Measurements from ENCODE around the gene SRMS.

The SRMS gene

DNA sequence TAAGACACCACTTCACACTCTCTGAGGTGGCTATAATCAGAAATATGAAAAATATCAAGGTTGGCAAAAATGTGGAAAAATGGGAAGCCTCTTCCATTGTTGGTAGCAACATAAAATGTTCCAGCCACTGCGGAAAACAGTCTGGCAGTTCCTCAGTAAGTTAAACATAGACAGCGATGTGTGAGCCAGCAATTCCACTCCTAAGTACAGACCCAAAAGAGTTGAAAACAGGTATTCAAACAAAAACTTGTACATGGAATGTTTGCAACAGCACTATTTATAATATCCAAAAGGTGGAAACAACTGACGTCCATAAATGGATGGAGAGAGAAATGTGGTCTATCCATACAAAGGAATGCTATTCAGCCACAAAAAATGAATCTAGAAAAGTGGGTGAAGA, 34.3 kb downstream of the SRMS start:
- Histone ChIP-seq H3K9ac (ENCODE audit: insufficient read length) (no peak overlapping the region), H3K4me3 (no peak overlapping the region), H3K36me3 (ENCODE audit: insufficient read depth, low read length) (no peaks in the 10 kb centered on the region), H3K9me3 (ENCODE audit: low read depth, low read length) (no peaks in the 10 kb centered on the region), H3K27ac (no peak overlapping the region)
- no peak for DNase-seq (ENCODE audit: low read depth, low spot score)
- TF ChIP-seq FOXP2 (optimal IDR thresholded peaks at IDR 0.05; ENCODE audit: control extremely low read depth, extremely low read length, insufficient read depth): no peak
- no peak for TF ChIP-seq EZH2 (IDR thresholded peaks at IDR 0.05)
- no peak for TF ChIP-seq POLR2AphosphoS5 (IDR thresholded peaks at IDR 0.05; ENCODE audit: borderline replicate concordance, low read depth, low read length)

DNA sequence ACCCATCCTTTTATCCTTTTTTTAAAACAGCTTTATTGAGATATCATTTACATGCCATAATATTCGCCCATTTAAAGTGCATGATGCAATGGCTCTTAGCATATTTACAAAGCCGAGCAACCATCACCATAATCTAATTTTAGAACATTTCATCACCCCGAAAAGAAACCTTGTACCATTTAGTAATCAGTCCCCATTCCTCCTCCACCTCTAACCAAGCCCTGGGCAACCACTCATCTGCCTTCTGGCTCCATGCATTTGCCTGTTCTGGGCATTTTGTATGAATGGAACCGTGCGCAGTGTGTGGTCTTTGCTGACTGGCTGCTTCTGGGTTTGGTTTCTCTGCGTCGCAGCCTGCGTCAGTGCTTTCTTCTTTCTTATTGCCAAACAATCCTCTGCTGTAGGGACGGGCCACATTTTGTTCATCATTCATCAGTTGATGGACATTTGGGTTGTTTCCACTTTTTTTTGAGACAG, 38.4 kb downstream of the SRMS start:
- no peak for TF ChIP-seq FOXP2 (optimal IDR thresholded peaks at IDR 0.05; ENCODE audit: control extremely low read depth, extremely low read length, insufficient read depth)
- TF ChIP-seq POLR2AphosphoS5 (IDR thresholded peaks at IDR 0.05; ENCODE audit: borderline replicate concordance, low read depth, low read length): no peak
- no peak for TF ChIP-seq EZH2 (IDR thresholded peaks at IDR 0.05)
- DNase-seq (ENCODE audit: low read depth, low spot score): no peak
- Histone ChIP-seq H3K4me3 (no peak overlapping the region), H3K36me3 (ENCODE audit: insufficient read depth, low read length) (no peaks in the 10 kb centered on the region), H3K27ac (no peak overlapping the region), H3K9me3 (ENCODE audit: low read depth, low read length) (no peaks in the 10 kb centered on the region), H3K9ac (ENCODE audit: insufficient read length) (no peak overlapping the region)

DNA sequence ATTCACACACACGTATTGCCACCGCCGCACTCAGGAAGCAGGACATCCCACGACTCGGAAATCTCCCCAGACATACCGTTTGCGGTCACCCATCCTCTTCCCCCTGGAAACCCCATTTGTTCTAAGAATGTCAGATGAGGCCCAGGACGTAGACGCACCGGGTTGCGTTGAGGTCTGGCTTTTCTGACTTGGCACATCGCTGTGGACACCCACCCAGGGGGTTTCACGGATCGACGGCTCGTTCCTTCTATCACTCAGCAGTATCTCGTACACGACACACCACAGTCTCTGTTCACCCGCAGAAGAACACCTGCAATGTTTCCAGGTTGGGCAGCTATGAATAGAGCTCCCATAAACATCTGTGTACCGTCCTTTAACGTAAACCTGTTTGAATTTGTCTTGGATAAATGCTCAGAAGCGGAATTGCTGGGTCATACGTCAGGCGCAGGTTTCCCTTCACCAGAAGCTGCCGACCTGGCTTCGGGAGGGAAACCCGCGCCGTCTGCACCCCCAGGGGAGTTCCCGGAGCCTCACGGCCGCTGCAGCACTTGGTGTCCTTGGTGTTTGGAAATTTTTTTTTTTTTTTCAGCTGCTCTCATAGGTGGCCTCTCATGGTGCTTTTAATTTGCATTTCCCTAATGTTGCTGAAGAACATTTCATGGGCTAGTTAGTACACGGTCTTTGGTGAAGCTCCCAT, 39.3 kb downstream of the SRMS start:
- Histone ChIP-seq H3K9me3 (ENCODE audit: low read depth, low read length) (no peaks in the 10 kb centered on the region), H3K9ac (ENCODE audit: insufficient read length) (no peak overlapping the region), H3K4me3 (no peak overlapping the region), H3K36me3 (ENCODE audit: insufficient read depth, low read length) (no peaks in the 10 kb centered on the region), H3K27ac (no peak overlapping the region)
- DNase-seq (ENCODE audit: low read depth, low spot score): no peak
- TF ChIP-seq POLR2AphosphoS5 (IDR thresholded peaks at IDR 0.05; ENCODE audit: borderline replicate concordance, low read depth, low read length) (no peak), EZH2 (IDR thresholded peaks at IDR 0.05) (no peak), FOXP2 (optimal IDR thresholded peaks at IDR 0.05; ENCODE audit: control extremely low read depth, extremely low read length, insufficient read depth) (no peak)

DNA sequence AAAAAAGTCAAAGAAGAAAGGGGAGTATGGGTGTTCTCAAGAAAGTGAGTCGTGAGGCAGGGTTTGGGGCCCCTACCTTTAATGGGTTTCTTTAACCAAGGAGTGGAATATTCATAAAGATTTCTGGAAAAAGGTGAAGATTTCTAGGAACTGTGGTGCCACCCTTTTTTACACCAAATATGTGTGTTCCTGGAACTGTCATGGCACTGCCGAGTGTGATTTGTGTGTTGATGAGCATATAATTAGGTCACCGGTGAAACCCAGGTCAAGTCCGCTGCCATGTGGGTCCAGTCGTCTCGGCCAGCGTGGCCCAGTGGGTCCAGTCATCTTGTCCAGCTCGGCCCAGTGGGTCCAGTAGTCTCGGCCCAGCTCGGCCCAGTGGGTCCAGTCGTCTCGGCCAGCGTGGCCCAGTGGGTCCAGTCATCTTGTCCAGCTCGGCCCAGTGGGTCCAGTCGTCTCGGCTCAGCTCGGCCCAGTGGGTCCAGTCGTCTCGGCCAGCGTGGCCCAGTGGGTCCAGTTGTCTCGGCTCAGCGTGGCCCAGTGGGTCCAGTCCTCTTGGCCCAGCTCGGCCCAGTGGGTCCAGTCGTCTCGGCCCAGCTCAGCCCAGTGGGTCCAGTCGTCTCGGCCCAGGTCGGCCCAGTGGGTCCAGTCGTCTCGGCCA, 40.3 kb downstream of the SRMS start:
- no peak for DNase-seq (ENCODE audit: low read depth, low spot score)
- Histone ChIP-seq H3K36me3 (ENCODE audit: insufficient read depth, low read length) (no peaks in the 10 kb centered on the region), H3K27ac (no peak overlapping the region), H3K9me3 (ENCODE audit: low read depth, low read length) (no peaks in the 10 kb centered on the region), H3K9ac (ENCODE audit: insufficient read length) (no peak overlapping the region), H3K4me3 (no peak overlapping the region)
- no peak for TF ChIP-seq POLR2AphosphoS5 (IDR thresholded peaks at IDR 0.05; ENCODE audit: borderline replicate concordance, low read depth, low read length)
- no peak for TF ChIP-seq FOXP2 (optimal IDR thresholded peaks at IDR 0.05; ENCODE audit: control extremely low read depth, extremely low read length, insufficient read depth)
- no peak for TF ChIP-seq EZH2 (IDR thresholded peaks at IDR 0.05)

DNA sequence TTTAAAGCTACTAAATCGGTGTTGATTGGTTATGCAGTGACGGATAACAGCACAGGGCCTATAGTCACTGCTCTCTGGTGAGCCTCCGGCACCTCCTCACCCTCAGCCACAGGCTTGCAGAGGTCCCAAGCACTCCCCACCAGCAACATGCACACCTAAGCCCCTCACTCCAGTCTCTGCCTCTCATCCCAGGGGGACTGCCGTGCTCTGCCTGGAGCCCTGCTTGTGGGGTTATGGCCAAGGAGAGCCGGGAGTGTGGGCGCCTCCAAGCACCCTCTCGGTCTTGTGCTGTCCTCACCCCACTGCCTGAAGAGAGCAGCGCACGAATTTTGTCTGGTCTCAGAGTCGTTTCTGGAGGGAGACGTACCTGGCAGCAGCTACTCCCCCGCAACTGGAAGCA, 41.8 kb downstream of the SRMS start:
- Histone ChIP-seq H3K27ac (no peak overlapping the region), H3K9ac (ENCODE audit: insufficient read length) (no peak overlapping the region), H3K36me3 (ENCODE audit: insufficient read depth, low read length) (no peaks in the 10 kb centered on the region), H3K9me3 (ENCODE audit: low read depth, low read length) (no peaks in the 10 kb centered on the region), H3K4me3 (no peak overlapping the region)
- TF ChIP-seq EZH2 (IDR thresholded peaks at IDR 0.05): no peak
- no peak for TF ChIP-seq POLR2AphosphoS5 (IDR thresholded peaks at IDR 0.05; ENCODE audit: borderline replicate concordance, low read depth, low read length)
- TF ChIP-seq FOXP2 (optimal IDR thresholded peaks at IDR 0.05; ENCODE audit: control extremely low read depth, extremely low read length, insufficient read depth): no peak
- DNase-seq (ENCODE audit: low read depth, low spot score): no peak

DNA sequence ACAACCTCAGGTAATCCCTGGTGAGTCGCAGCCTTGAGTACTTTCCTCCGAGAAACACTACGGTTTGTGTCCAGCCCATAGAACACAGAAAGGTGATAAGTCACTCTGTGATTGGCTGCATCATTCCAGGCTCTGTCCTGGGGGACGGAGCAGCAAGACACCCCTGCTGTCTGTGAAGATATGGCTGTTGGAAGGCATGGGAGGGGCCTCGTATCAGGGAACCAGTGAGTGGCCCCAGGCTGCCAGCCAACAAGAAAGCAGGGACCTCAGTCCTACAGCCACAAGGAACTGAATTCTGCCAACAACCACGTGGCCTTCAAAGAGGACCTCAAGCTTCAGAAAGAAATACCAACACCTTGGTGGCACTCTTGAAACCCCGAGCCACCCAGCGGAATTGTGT, 42.3 kb downstream of the SRMS start:
- DNase-seq (ENCODE audit: low read depth, low spot score): no peak
- Histone ChIP-seq H3K36me3 (ENCODE audit: insufficient read depth, low read length) (no peaks in the 10 kb centered on the region), H3K9ac (ENCODE audit: insufficient read length) (no peak overlapping the region), H3K4me3 (no peak overlapping the region), H3K27ac (no peak overlapping the region), H3K9me3 (ENCODE audit: low read depth, low read length) (no peaks in the 10 kb centered on the region)
- TF ChIP-seq POLR2AphosphoS5 (IDR thresholded peaks at IDR 0.05; ENCODE audit: borderline replicate concordance, low read depth, low read length): no peak
- no peak for TF ChIP-seq FOXP2 (optimal IDR thresholded peaks at IDR 0.05; ENCODE audit: control extremely low read depth, extremely low read length, insufficient read depth)
- TF ChIP-seq EZH2 (IDR thresholded peaks at IDR 0.05): no peak

DNA sequence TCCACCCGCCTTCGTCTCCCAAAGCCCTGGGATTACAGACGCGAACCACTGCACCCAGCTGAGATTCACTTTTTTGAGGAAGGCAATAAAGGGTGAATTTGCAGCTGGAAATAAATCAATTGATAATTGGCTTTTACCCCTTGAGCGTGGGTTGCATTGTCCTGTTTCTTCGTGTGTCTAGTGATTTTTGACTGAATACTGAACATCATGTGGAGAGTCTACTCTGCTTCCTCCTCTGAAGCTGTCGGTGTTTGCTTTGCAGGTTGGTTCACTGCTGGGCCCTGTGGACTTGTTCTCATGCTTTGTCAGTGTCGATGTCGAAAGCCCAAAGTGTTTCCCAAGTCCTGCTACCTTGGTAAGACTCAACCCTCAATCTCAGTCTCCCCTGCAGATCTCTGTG, 42.9 kb downstream of the SRMS start:
- no peak for DNase-seq (ENCODE audit: low read depth, low spot score)
- no peak overlapping the region for H3K4me3 ChIP-seq

DNA sequence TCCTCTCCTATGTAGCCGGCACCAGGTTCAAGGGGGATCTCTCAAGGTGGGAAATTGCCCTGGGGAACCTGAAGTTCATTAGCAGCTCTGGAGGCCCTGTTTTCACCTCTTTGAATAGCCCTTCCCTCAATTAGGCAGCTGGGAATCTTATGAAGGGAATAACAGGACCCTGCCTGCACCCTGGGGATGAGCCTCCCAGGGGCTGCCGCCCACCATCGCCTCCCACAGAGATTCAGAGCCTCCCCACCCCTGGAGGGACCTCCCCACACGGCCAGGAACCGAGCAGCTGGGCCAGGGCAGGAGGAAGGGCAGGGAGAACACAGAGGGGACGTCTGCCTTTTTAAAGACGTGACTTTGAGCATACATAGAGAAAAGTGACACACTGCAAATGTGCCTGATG, 44.0 kb downstream of the SRMS start:
- no peak overlapping the region for H3K27ac ChIP-seq
- no peak for DNase-seq (ENCODE audit: low read depth, low spot score)
- H3K36me3 ChIP-seq (ENCODE audit: insufficient read depth, low read length): no peaks in the 10 kb centered on the region
- no peaks in the 10 kb centered on the region for H3K9me3 ChIP-seq (ENCODE audit: low read depth, low read length)
- no peak overlapping the region for H3K4me3 ChIP-seq
- TF ChIP-seq FOXP2 (optimal IDR thresholded peaks at IDR 0.05; ENCODE audit: control extremely low read depth, extremely low read length, insufficient read depth): no peak
- no peak for TF ChIP-seq POLR2AphosphoS5 (IDR thresholded peaks at IDR 0.05; ENCODE audit: borderline replicate concordance, low read depth, low read length)
- no peak for TF ChIP-seq EZH2 (IDR thresholded peaks at IDR 0.05)
- H3K9ac ChIP-seq (ENCODE audit: insufficient read length): no peak overlapping the region

More for the DNA sequence above, 42.9 kb downstream of the SRMS start:
- Histone ChIP-seq H3K9ac (ENCODE audit: insufficient read length) (no peak overlapping the region), H3K9me3 (ENCODE audit: low read depth, low read length) (no peaks in the 10 kb centered on the region), H3K36me3 (ENCODE audit: insufficient read depth, low read length) (no peaks in the 10 kb centered on the region), H3K27ac (no peak overlapping the region)
- no peak for TF ChIP-seq POLR2AphosphoS5 (IDR thresholded peaks at IDR 0.05; ENCODE audit: borderline replicate concordance, low read depth, low read length)
- no peak for TF ChIP-seq FOXP2 (optimal IDR thresholded peaks at IDR 0.05; ENCODE audit: control extremely low read depth, extremely low read length, insufficient read depth)
- no peak for TF ChIP-seq EZH2 (IDR thresholded peaks at IDR 0.05)
